ENCODE measurements around the gene NFILZ.

NFILZ gene

GRCh38 chr19:8610041-8610935, 20.1 kb upstream of the NFILZ start, which contains the start of gene ADAMTS10:
Gene ADAMTS10, minus strand, starts transcription at chr19:8610715. Its CDS starts 5,005 bp downstream, at chr19:8605710.
- Mint-ChIP-seq H3K27ac (peak within 1 kb of the TSS; percentile 98 to 99 (median 99)), H3K4me3 (peak within 1 kb of the TSS; percentile 95 to 99 (median 99)), H3K27me3 (ENCODE audit: low read depth) (no peaks in the 10 kb centered on the region), H3K9me3 (peaks cover 4% of the 10 kb centered on the region), H3K4me1 (peaks cover 45% of the 10 kb centered on the region), H3K36me3 (ENCODE audit: low read depth) (peaks cover 32% of the 10 kb centered on the region)
- no peak for TF ChIP-seq CTCF (IDR thresholded peaks at IDR 0.05; ENCODE audit: unreplicated experiment in 3 of 3)

- Mint-ChIP-seq H3K27ac (no peak overlapping the region), H3K36me3 (ENCODE audit: low read depth) (peaks cover 25% of the 10 kb centered on the region), H3K4me1 (peaks cover 45% of the 10 kb centered on the region), H3K9me3 (peaks cover 4% of the 10 kb centered on the region), H3K27me3 (ENCODE audit: low read depth) (peaks cover 3% of the 10 kb centered on the region), H3K4me3 (peak overlapping the region in 2 of 3 experiments; percentile 53 to 63)
- no peak for TF ChIP-seq CTCF (IDR thresholded peaks at IDR 0.05; ENCODE audit: unreplicated experiment in 3 of 3)
Measured at GRCh38 chr19:8610936-8611300, 19.5 kb upstream of the NFILZ start.

GRCh38 chr19:8611391-8611876, 19.0 kb upstream of the NFILZ start:
- Mint-ChIP-seq H3K36me3 (ENCODE audit: low read depth) (peaks cover 20% of the 10 kb centered on the region), H3K27me3 (ENCODE audit: low read depth) (peaks cover 8% of the 10 kb centered on the region), H3K4me1 (peaks cover 45% of the 10 kb centered on the region), H3K9me3 (peaks cover 3% of the 10 kb centered on the region), H3K27ac (peak overlapping the region; percentile 33 to 99 (median 94)), H3K4me3 (peak overlapping the region; percentile 82 to 93 (median 92))
- no peak for TF ChIP-seq CTCF (IDR thresholded peaks at IDR 0.05; ENCODE audit: unreplicated experiment in 3 of 3)

- H3K27ac Mint-ChIP-seq, result peak overlapping the region; percentile 91 to 99 (median 94)
- H3K27me3 Mint-ChIP-seq (ENCODE audit: low read depth), result peaks cover 8% of the 10 kb centered on the region
- no peak for TF ChIP-seq CTCF (IDR thresholded peaks at IDR 0.05; ENCODE audit: unreplicated experiment in 3 of 3)
- H3K4me3 Mint-ChIP-seq, result peak overlapping the region; percentile 82 to 93 (median 92)
- H3K4me1 Mint-ChIP-seq, result peaks cover 38% of the 10 kb centered on the region
- H3K9me3 Mint-ChIP-seq, result no peaks in the 10 kb centered on the region
- H3K36me3 Mint-ChIP-seq (ENCODE audit: low read depth), result peaks cover 13% of the 10 kb centered on the region
Measured at GRCh38 chr19:8611877-8612806, 18.3 kb upstream of the NFILZ start.

- peaks cover 8% of the 10 kb centered on the region for H3K27me3 Mint-ChIP-seq (ENCODE audit: low read depth)
- peak overlapping the region; percentile 82 to 93 (median 92) for H3K4me3 Mint-ChIP-seq
- H3K27ac Mint-ChIP-seq, result peak overlapping the region; percentile 78 to 99 (median 94)
- no peaks in the 10 kb centered on the region for H3K9me3 Mint-ChIP-seq
- H3K36me3 Mint-ChIP-seq (ENCODE audit: low read depth), result peaks cover 7% of the 10 kb centered on the region
- H3K4me1 Mint-ChIP-seq, result peaks cover 36% of the 10 kb centered on the region
- TF ChIP-seq CTCF (IDR thresholded peaks at IDR 0.05; ENCODE audit: unreplicated experiment in 3 of 3), result no peak
Measured at GRCh38 chr19:8612807-8613171, 17.6 kb upstream of the NFILZ start.

Measured in nephron (organoid).